Measurements from ENCODE around the gene RBBP6.

- no peak for TF ChIP-seq BCLAF1 (IDR thresholded peaks at IDR 0.05; ENCODE audit: borderline replicate concordance in 1 of 2, control insufficient read depth in 1 of 2, low read depth in 2 of 2, low read length in 1 of 2)
- no peak for TF ChIP-seq CTCF (IDR thresholded peaks at IDR 0.05 in 2 of 3, conservative IDR thresholded peaks at IDR 0.05 in 1 of 3; ENCODE audit: insufficient read depth in 2 of 3, low read depth in 1 of 3, low read length in 3 of 3)
- no peak for TF ChIP-seq RFX5 (IDR thresholded peaks at IDR 0.05; ENCODE audit: low read depth, low read length)
- TF ChIP-seq TAF1 (IDR thresholded peaks at IDR 0.05; ENCODE audit: control insufficient read depth, extremely low read depth, insufficient read depth, low read length, severe bottlenecking) = no peak
- no peak for TF ChIP-seq ZFX (CRISPR knock-in tag; IDR thresholded peaks at IDR 0.05)
- no peak for TF ChIP-seq CGGBP1 (CRISPR knock-in tag; IDR thresholded peaks at IDR 0.05)
These were observed 16.0 kb downstream of the RBBP6 start for GRCh38 chr16:24555346-24555872.
